Esophagus squamous epithelium (tissue), 5 donors: Measurements from ENCODE around the gene TTC22. TPM values are rescaled to one million over a fixed set of nuclear protein-coding genes. Genes with fewer than 3 reads are reported as not detected.

Experiments used
- DNase-seq: peaks from one replicate; lab custom pipeline; 2025; lab: John Stamatoyannopoulos, UW
- H3K27ac ChIP-seq, 4 donors: fragments of 200-600 bp; sonication (generic); one replicate each; pipeline ENCODE4 v1.5.1; 2016 to 2019; ENCODE audit warnings: mild to moderate bottlenecking in 1 of 4
- H3K27me3 ChIP-seq, 4 donors: fragments of 200-600 bp; sonication (generic); 1 replicate in 3 of 4; 2 replicates in 1 of 4; pipeline versions ENCODE4 v1.5.1 to v1.6.0; 2017 to 2021; ENCODE audit warnings: antibody characterized with exemption in 1 of 4
- H3K36me3 ChIP-seq, 3 donors: fragments of 200-600 bp; sonication (generic); one replicate each; pipeline ENCODE4 v1.5.1; 2016 to 2019
- H3K4me1 ChIP-seq, 3 donors: fragments of 200-600 bp; sonication (generic); one replicate each; pipeline ENCODE4 v1.5.1; 2017 to 2019
- H3K4me3 ChIP-seq, 4 donors: fragments of 200-600 bp; sonication (generic); 1 replicate in 3 of 4; 2 replicates in 1 of 4; pipeline ENCODE4 v1.5.1; 2016 to 2019; ENCODE audit warnings: mild to moderate bottlenecking in 2 of 4, moderate library complexity in 1 of 4
- H3K9me3 ChIP-seq, 3 donors: fragments of 200-600 bp; sonication (generic); one replicate each; pipeline ENCODE4 v1.5.1; 2016 to 2019
- POLR2A ChIP-seq, 4 donors: fragments of 450-650 bp; IDR thresholded peaks; one replicate each; pipeline ENCODE4 v1.6.1; 2017; ENCODE audit warnings: antibody characterized with exemption in 4 of 4, mild to moderate bottlenecking in 4 of 4, moderate library complexity in 3 of 4
- WGBS, 2 donors: methylation state at CpG; one replicate each; pipeline ENCODE4 v1.1.5; 2018; 5-methylcytosine and 5-hydroxymethylcytosine counted together
- intact Hi-C: fragments of 100-400 bp; cut with DNase I; formaldehyde crosslinking; loops from one replicate; pipeline ENCODE4 v1.15.0; 2022
- total RNA-seq, 4 donors: library from RNA; depleted of rRNA; stranded (reverse); fragments of >200 nt; gene quantifications; one replicate each; pipeline ENCODE4 v1.1.0, GENCODE V29; 2016
- TF ChIP-seq, protein P1 (sequence below), 6 experiments: fragments of 450-650 bp in 4 of 6; fragments of 200-600 bp in 2 of 6; sonication (generic) in 2 of 6; IDR thresholded peaks; one replicate each; pipeline ENCODE4 v1.5.1; 2016 to 2019; ENCODE audit warnings: antibody characterized with exemption in 6 of 6, mild to moderate bottlenecking in 4 of 6, moderate library complexity in 4 of 6
- donor health status: DM: yes; HTN: yes; CAD: no.

Gene TTC22
- total RNA-seq, 4 donors from 2014 or later, result 73.4 to 323 (median 141) TPM

DNA sequence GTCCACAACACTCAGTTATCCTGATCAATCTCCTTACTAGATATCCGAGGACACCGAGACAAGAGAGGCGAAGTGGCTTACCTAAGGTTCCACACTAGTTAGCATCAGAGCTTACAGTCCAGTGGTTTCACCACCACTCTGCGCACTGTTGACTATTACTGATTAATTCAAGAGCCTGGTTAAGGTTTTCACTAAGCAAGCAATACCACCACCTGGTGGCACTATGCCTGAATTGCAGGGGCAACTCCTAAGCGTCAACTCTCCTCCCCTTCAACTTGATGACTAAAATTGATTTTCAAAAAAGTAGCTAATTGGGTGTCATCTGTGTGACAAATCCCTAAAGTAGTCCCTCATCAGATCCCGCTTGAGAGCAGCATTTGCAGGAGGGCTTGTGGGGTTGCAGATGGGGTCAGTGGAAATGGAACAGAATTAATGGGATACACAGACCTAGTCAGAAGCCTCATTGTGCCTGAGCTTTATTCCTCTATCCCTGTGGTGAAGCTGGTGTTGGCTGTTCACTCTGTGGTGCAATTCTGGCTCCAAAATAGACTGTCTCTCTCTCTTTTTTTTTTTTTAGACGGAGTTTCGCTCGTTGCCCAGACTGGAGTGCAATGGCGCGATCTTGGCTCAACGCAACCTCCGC is 9.1 kb downstream of the TTC22 start:
- Histone ChIP-seq H3K4me3 (no peak overlapping the region), H3K9me3 (peaks cover 0 to 5% (median 4%) of the 10 kb centered on the region in 3 donors), H3K27me3 (peaks cover 0 to 6% (median 0%) of the 10 kb centered on the region in 4 donors), H3K27ac (peak overlapping the region in 2 of 4 donors; percentile 90 to 94), H3K36me3 (peaks cover under 1 to 63% (median 2%) of the 10 kb centered on the region in 3 donors), H3K4me1 (peaks cover 12 to 47% (median 12%) of the 10 kb centered on the region in 3 donors)
- no peak for TF ChIP-seq POLR2A (IDR thresholded peaks at IDR 0.05)
- TF ChIP-seq, protein P1, sequence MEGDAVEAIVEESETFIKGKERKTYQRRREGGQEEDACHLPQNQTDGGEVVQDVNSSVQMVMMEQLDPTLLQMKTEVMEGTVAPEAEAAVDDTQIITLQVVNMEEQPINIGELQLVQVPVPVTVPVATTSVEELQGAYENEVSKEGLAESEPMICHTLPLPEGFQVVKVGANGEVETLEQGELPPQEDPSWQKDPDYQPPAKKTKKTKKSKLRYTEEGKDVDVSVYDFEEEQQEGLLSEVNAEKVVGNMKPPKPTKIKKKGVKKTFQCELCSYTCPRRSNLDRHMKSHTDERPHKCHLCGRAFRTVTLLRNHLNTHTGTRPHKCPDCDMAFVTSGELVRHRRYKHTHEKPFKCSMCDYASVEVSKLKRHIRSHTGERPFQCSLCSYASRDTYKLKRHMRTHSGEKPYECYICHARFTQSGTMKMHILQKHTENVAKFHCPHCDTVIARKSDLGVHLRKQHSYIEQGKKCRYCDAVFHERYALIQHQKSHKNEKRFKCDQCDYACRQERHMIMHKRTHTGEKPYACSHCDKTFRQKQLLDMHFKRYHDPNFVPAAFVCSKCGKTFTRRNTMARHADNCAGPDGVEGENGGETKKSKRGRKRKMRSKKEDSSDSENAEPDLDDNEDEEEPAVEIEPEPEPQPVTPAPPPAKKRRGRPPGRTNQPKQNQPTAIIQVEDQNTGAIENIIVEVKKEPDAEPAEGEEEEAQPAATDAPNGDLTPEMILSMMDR (IDR thresholded peaks at IDR 0.05), result peak in 5 of 6 experiments; percentile 35 to 77 (median 42)
- intact Hi-C loops, result no loop called here
- no peak for DNase-seq
- WGBS, 2 donors, result 84 to 92% methylated on average over 13 of the region's 13 CpGs

GRCh38 chr1:54788459-54788858 is 12.7 kb downstream of the TTC22 start:
- TF ChIP-seq POLR2A (IDR thresholded peaks at IDR 0.05), result no peak
- TF ChIP-seq, protein P1 (IDR thresholded peaks at IDR 0.05), result no peak
- 67 to 74% methylated on average over 4 to 5 of the region's 5 CpGs for WGBS, 2 donors
- Histone ChIP-seq H3K27ac (no peak overlapping the region), H3K9me3 (peaks cover 0 to 5% (median 4%) of the 10 kb centered on the region in 3 donors), H3K4me3 (no peak overlapping the region), H3K27me3 (peaks cover 0 to 9% (median 0%) of the 10 kb centered on the region in 4 donors), H3K36me3 (peaks cover 6 to 99% (median 6%) of the 10 kb centered on the region in 3 donors), H3K4me1 (peaks cover 0 to 12% (median 0%) of the 10 kb centered on the region in 3 donors)
- DNase-seq, result no peak
- intact Hi-C loops, result no loop called here

- no peak overlapping the region for H3K4me3 ChIP-seq
- intact Hi-C loops, result no loop called here
- no peak overlapping the region for H3K27ac ChIP-seq
- peaks cover 6 to 100% (median 6%) of the 10 kb centered on the region in 3 donors for H3K36me3 ChIP-seq
- 82% methylated on average over 9 of the region's 11 CpGs; no CpG with 5 or more reads in 1 of the 2 donors for WGBS, 2 donors
- peaks cover 0 to 10% (median 0%) of the 10 kb centered on the region in 4 donors for H3K27me3 ChIP-seq
- no peak for TF ChIP-seq POLR2A (IDR thresholded peaks at IDR 0.05)
- peaks cover 0 to 3% (median 0%) of the 10 kb centered on the region in 3 donors for H3K4me1 ChIP-seq
- H3K9me3 ChIP-seq, result peaks cover 0 to 5% (median 4%) of the 10 kb centered on the region in 3 donors
- no peak for DNase-seq
These were observed 13.5 kb downstream of the TTC22 start for GRCh38 chr1:54787604-54788003.

- no peaks in the 10 kb centered on the region for H3K9me3 ChIP-seq
- no peak overlapping the region for H3K4me3 ChIP-seq
- WGBS, 2 donors, result 88 to 92% methylated on average over 3 to 7 of the region's 8 CpGs
- intact Hi-C loops, result no loop called here
- H3K27ac ChIP-seq, result no peak overlapping the region
- no peak for DNase-seq
- TF ChIP-seq, protein P1 (IDR thresholded peaks at IDR 0.05), result no peak
- peaks cover 0 to 16% (median 0%) of the 10 kb centered on the region in 4 donors for H3K27me3 ChIP-seq
- H3K4me1 ChIP-seq, result peaks cover 0 to 3% (median 0%) of the 10 kb centered on the region in 3 donors
- H3K36me3 ChIP-seq, result peaks cover 6 to 100% (median 6%) of the 10 kb centered on the region in 3 donors
These were observed 14.3 kb downstream of the TTC22 start for GRCh38 chr1:54786778-54787177.

DNA sequence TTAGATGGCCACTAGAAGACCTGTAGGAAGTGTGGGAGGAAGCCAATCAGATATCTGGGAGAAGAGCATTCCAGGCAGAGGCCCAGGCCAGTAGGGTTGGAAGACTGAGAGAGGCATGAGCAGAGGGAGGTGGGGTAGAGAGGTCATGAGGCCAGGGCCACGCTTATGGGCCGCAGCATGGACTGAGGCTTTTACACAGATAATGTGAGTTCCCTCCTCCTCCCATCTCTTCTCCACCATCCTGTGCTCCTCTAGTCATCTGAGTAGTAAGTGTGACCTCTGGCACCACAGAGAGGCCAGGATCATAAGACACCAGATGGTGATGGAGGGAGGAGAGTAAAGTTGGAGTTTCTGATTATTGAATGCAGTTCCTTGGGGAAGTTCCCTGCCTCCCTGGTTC is 17.1 kb downstream of the TTC22 start:
- no peaks in the 10 kb centered on the region for H3K9me3 ChIP-seq
- peaks cover 0 to 13% (median 0%) of the 10 kb centered on the region in 3 donors for H3K4me1 ChIP-seq
- H3K36me3 ChIP-seq, result peaks cover 6 to 100% (median 6%) of the 10 kb centered on the region in 3 donors
- no peak overlapping the region for H3K27ac ChIP-seq
- WGBS, 2 donors, result 93 to 94% methylated on average over 2 of the region's 2 CpGs
- DNase-seq, result no peak
- TF ChIP-seq, protein P1 (IDR thresholded peaks at IDR 0.05), result no peak
- no peak for TF ChIP-seq POLR2A (IDR thresholded peaks at IDR 0.05)
- H3K4me3 ChIP-seq, result no peak overlapping the region
- H3K27me3 ChIP-seq, result peaks cover 0 to 38% (median 0%) of the 10 kb centered on the region in 4 donors
- intact Hi-C loops, result no loop called here
